ENCODE results near the gene GUCY1A2.
"Not testable (repeated sequence)": the region's sequence is repeated elsewhere in the genome, so short reads cannot be mapped to it uniquely, and the experiment has no call there.

The GUCY1A2 gene

GRCh38 chr11:107018219-107018901, at the start of gene GUCY1A2:
GUCY1A2 (minus strand) TSS chr11:107018476; CDS start chr11:107018055, 421 bp downstream.
- Histone ChIP-seq H3K36me3 (no peaks in the 10 kb centered on the region), H3K4me1 (no peaks in the 10 kb centered on the region), H3K4me2 (peak within 1 kb of the TSS; percentile 63), H3K9me3 (peaks cover 21% of the 10 kb centered on the region), H3K27ac (no peak within 1 kb of the TSS), H3K9ac (no peak within 1 kb of the TSS), H4K20me1 (no peaks in the 10 kb centered on the region), H3K4me3 (peak within 1 kb of the TSS; percentile 62), H3K27me3 (peaks cover 37% of the 10 kb centered on the region)
- no peak for TF ChIP-seq Cebpa-rat (IDR thresholded peaks at IDR 0.05)

GRCh38 chr11:107054391-107054790, 36.1 kb upstream of the GUCY1A2 start:
- H3K9ac ChIP-seq = no peak overlapping the region
- H3K27ac ChIP-seq = no peak overlapping the region
- H3K4me1 ChIP-seq = no peaks in the 10 kb centered on the region
- H3K4me2 ChIP-seq = no peak overlapping the region
- no peaks in the 10 kb centered on the region for H3K27me3 ChIP-seq
- H3K36me3 ChIP-seq = no peaks in the 10 kb centered on the region
- H3K4me3 ChIP-seq = no peak overlapping the region
- peaks cover 28% of the 10 kb centered on the region for H3K9me3 ChIP-seq
- H4K20me1 ChIP-seq = no peaks in the 10 kb centered on the region
- no peak for TF ChIP-seq Cebpa-rat (IDR thresholded peaks at IDR 0.05)

- H3K36me3 ChIP-seq, H3K4me1 ChIP-seq, H3K27ac ChIP-seq, H3K4me3 ChIP-seq, H3K9ac ChIP-seq, H3K4me2 ChIP-seq, H3K27me3 ChIP-seq, H4K20me1 ChIP-seq: not testable (repeated sequence)
- peaks cover 28% of the 10 kb centered on the region for H3K9me3 ChIP-seq
Measured at GRCh38 chr11:107051332-107051731, 33.1 kb upstream of the GUCY1A2 start.

- not testable (repeated sequence) for H3K4me3 ChIP-seq, H3K4me1 ChIP-seq, H3K27ac ChIP-seq, H3K36me3 ChIP-seq, H3K4me2 ChIP-seq, H3K27me3 ChIP-seq, H3K9ac ChIP-seq, H4K20me1 ChIP-seq
- H3K9me3 ChIP-seq = peaks cover 28% of the 10 kb centered on the region
Measured at GRCh38 chr11:107050899-107051298, 32.6 kb upstream of the GUCY1A2 start.

- TF ChIP-seq Cebpa-rat (IDR thresholded peaks at IDR 0.05) = no peak
- Histone ChIP-seq H4K20me1 (no peaks in the 10 kb centered on the region), H3K4me2 (no peak overlapping the region), H3K9ac (no peak overlapping the region), H3K4me1 (no peaks in the 10 kb centered on the region), H3K27me3 (no peaks in the 10 kb centered on the region), H3K27ac (no peak overlapping the region), H3K4me3 (no peak overlapping the region), H3K9me3 (peaks cover 28% of the 10 kb centered on the region), H3K36me3 (no peaks in the 10 kb centered on the region)
Measured at GRCh38 chr11:107050121-107050520, 31.8 kb upstream of the GUCY1A2 start.

GRCh38 chr11:107044503-107044902, 26.2 kb upstream of the GUCY1A2 start:
- Histone ChIP-seq H3K4me2 (no peak overlapping the region), H3K4me1 (peaks cover 11% of the 10 kb centered on the region), H3K9ac (no peak overlapping the region), H3K27me3 (no peaks in the 10 kb centered on the region), H3K4me3 (no peak overlapping the region), H3K27ac (no peak overlapping the region), H3K9me3 (peaks cover 9% of the 10 kb centered on the region; the same call in 1 of the 2 replicates), H4K20me1 (no peaks in the 10 kb centered on the region), H3K36me3 (no peaks in the 10 kb centered on the region)
- no peak for TF ChIP-seq Cebpa-rat (IDR thresholded peaks at IDR 0.05)

GRCh38 chr11:107043242-107044006, 25.1 kb upstream of the GUCY1A2 start:
- no peak for TF ChIP-seq Cebpa-rat (IDR thresholded peaks at IDR 0.05)
- H3K9ac ChIP-seq = no peak overlapping the region

GRCh38 chr11:107042748-107043147, 24.5 kb upstream of the GUCY1A2 start:
- peaks cover 11% of the 10 kb centered on the region for H3K4me1 ChIP-seq
- no peak overlapping the region for H3K4me2 ChIP-seq
- H3K9ac ChIP-seq = no peak overlapping the region
- no peak for TF ChIP-seq Cebpa-rat (IDR thresholded peaks at IDR 0.05)
- H3K27me3 ChIP-seq = no peaks in the 10 kb centered on the region
- H4K20me1 ChIP-seq = no peaks in the 10 kb centered on the region
- no peaks in the 10 kb centered on the region for H3K36me3 ChIP-seq
- peaks cover 9% of the 10 kb centered on the region; the same call in 1 of the 2 replicates for H3K9me3 ChIP-seq
- H3K27ac ChIP-seq = no peak overlapping the region
- no peak overlapping the region for H3K4me3 ChIP-seq

More at GRCh38 chr11:107043242-107044006, 25.1 kb upstream of the GUCY1A2 start:
- Histone ChIP-seq H3K4me1 (peaks cover 11% of the 10 kb centered on the region), H3K9me3 (peaks cover 9% of the 10 kb centered on the region; the same call in 1 of the 2 replicates), H3K4me2 (no peak overlapping the region), H4K20me1 (no peaks in the 10 kb centered on the region), H3K4me3 (no peak overlapping the region), H3K36me3 (no peaks in the 10 kb centered on the region), H3K27ac (no peak overlapping the region), H3K27me3 (no peaks in the 10 kb centered on the region)

GRCh38 chr11:107041088-107041444, 22.8 kb upstream of the GUCY1A2 start:
- Histone ChIP-seq H3K9ac (no peak overlapping the region), H4K20me1 (no peaks in the 10 kb centered on the region), H3K27me3 (no peaks in the 10 kb centered on the region), H3K36me3 (no peaks in the 10 kb centered on the region), H3K4me3 (no peak overlapping the region), H3K4me1 (peaks cover 11% of the 10 kb centered on the region), H3K27ac (peak overlapping the region; percentile 55; the same call in 1 of the 2 replicates), H3K9me3 (peaks cover 9% of the 10 kb centered on the region; the same call in 1 of the 2 replicates), H3K4me2 (peak overlapping the region; percentile 55)
- TF ChIP-seq Cebpa-rat (IDR thresholded peaks at IDR 0.05) = no peak

GRCh38 chr11:107040433-107041087, 22.3 kb upstream of the GUCY1A2 start:
- peaks cover 11% of the 10 kb centered on the region for H3K4me1 ChIP-seq
- no peak overlapping the region for H3K9ac ChIP-seq
- H3K27me3 ChIP-seq = no peaks in the 10 kb centered on the region
- H4K20me1 ChIP-seq = no peaks in the 10 kb centered on the region
- no peak for TF ChIP-seq Cebpa-rat (IDR thresholded peaks at IDR 0.05)
- H3K36me3 ChIP-seq = no peaks in the 10 kb centered on the region
- peak overlapping the region; percentile 55; the same call in 1 of the 2 replicates for H3K27ac ChIP-seq
- peak overlapping the region; percentile 55 for H3K4me2 ChIP-seq
- H3K4me3 ChIP-seq = no peak overlapping the region
- peaks cover 9% of the 10 kb centered on the region; the same call in 1 of the 2 replicates for H3K9me3 ChIP-seq
